ENCODE data around the gene CTNNA1. TPM values are rescaled to one million over a fixed set of nuclear protein-coding genes. Genes with fewer than 3 reads are reported as not detected.
"Not testable (repeated sequence)": the region's sequence is repeated elsewhere in the genome, so short reads cannot be mapped to it uniquely, and the experiment has no call there.

CTNNA1 gene, protein sequence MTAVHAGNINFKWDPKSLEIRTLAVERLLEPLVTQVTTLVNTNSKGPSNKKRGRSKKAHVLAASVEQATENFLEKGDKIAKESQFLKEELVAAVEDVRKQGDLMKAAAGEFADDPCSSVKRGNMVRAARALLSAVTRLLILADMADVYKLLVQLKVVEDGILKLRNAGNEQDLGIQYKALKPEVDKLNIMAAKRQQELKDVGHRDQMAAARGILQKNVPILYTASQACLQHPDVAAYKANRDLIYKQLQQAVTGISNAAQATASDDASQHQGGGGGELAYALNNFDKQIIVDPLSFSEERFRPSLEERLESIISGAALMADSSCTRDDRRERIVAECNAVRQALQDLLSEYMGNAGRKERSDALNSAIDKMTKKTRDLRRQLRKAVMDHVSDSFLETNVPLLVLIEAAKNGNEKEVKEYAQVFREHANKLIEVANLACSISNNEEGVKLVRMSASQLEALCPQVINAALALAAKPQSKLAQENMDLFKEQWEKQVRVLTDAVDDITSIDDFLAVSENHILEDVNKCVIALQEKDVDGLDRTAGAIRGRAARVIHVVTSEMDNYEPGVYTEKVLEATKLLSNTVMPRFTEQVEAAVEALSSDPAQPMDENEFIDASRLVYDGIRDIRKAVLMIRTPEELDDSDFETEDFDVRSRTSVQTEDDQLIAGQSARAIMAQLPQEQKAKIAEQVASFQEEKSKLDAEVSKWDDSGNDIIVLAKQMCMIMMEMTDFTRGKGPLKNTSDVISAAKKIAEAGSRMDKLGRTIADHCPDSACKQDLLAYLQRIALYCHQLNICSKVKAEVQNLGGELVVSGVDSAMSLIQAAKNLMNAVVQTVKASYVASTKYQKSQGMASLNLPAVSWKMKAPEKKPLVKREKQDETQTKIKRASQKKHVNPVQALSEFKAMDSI
- 291 TPM for polyA plus RNA-seq (2013, experiment 1 of 2)
- polyA plus RNA-seq (2013, experiment 2 of 2) = 261 TPM

GRCh38 chr5:138752951-138753793 lies at the start of gene CTNNA1:
TSS of gene CTNNA1 (plus strand) at chr5:138753425. CDS start at chr5:138781925, 28,500 bp downstream.
- Histone ChIP-seq H3K4me1 (ENCODE audit: control insufficient read depth, insufficient read depth, low read length, poor library complexity, severe bottlenecking) (peaks cover 3% of the 10 kb centered on the region), H3K27ac (ENCODE audit: low read depth, low read length, severe bottlenecking) (peak within 1 kb of the TSS; percentile 95), H3K4me3 (ENCODE audit: extremely low read depth, insufficient read depth, low read length, poor library complexity, severe bottlenecking) (peak within 1 kb of the TSS; percentile 84), H3K9me3 (ENCODE audit: control insufficient read depth, low read length) (peaks cover 17% of the 10 kb centered on the region), H3K36me3 (ENCODE audit: control insufficient read depth, insufficient read depth, low read length) (peaks cover 36% of the 10 kb centered on the region)
- WGBS, 2 experiments (ENCODE audit: insufficient coverage in 2 of 2) = 0 to 1% methylated on average over 54 to 55 of the region's 102 CpGs

GRCh38 chr5:138703777-138704176 lies 49.4 kb upstream of the CTNNA1 start:
- H3K36me3 ChIP-seq (ENCODE audit: control insufficient read depth, insufficient read depth, low read length); H3K27ac ChIP-seq (ENCODE audit: low read depth, low read length, severe bottlenecking): not testable (repeated sequence)
- no CpG with 5 or more reads among the region's 3 CpGs for WGBS, 2 experiments (ENCODE audit: insufficient coverage in 2 of 2)

DNA sequence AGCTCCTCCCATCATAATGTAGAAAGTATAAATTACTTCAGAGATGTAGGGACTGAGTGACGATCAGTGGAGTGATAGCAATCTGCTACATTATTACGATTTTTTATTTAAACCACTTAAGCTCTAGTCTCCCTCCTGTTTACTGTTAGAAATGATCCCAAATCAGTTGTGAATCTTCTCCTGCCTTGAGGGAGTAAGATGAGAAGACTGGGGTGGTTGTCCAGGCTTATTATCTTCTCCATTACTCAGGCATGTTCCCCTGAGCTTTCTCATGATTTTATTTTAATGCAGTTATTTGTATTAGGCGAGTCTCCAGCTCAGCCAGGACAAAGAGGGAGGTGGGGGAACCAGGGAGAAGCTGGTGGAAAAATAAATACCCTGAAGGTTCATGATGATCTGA lies 48.2 kb upstream of the CTNNA1 start:
- peaks cover 20% of the 10 kb centered on the region for H3K4me1 ChIP-seq (ENCODE audit: control insufficient read depth, insufficient read depth, low read length, poor library complexity, severe bottlenecking)
- no peak overlapping the region for H3K4me3 ChIP-seq (ENCODE audit: extremely low read depth, insufficient read depth, low read length, poor library complexity, severe bottlenecking)
- H3K36me3 ChIP-seq (ENCODE audit: control insufficient read depth, insufficient read depth, low read length) = no peaks in the 10 kb centered on the region
- WGBS, 2 experiments (ENCODE audit: insufficient coverage in 2 of 2) = no CpG with 5 or more reads among the region's 3 CpGs
- H3K9me3 ChIP-seq (ENCODE audit: control insufficient read depth, low read length) = no peaks in the 10 kb centered on the region
- no peak overlapping the region for H3K27ac ChIP-seq (ENCODE audit: low read depth, low read length, severe bottlenecking)

More at GRCh38 chr5:138703777-138704176, 49.4 kb upstream of the CTNNA1 start:
- H3K4me3 ChIP-seq (ENCODE audit: extremely low read depth, insufficient read depth, low read length, poor library complexity, severe bottlenecking); H3K9me3 ChIP-seq (ENCODE audit: control insufficient read depth, low read length): not testable (repeated sequence)
- peaks cover 19% of the 10 kb centered on the region for H3K4me1 ChIP-seq (ENCODE audit: control insufficient read depth, insufficient read depth, low read length, poor library complexity, severe bottlenecking)

GRCh38 chr5:138705567-138705966 lies 47.7 kb upstream of the CTNNA1 start:
- WGBS, 2 experiments (ENCODE audit: insufficient coverage in 2 of 2) = 100% methylated on average over 1 of the region's 1 CpG

GRCh38 chr5:138706655-138707480 lies 46.4 kb upstream of the CTNNA1 start:
- Histone ChIP-seq H3K36me3 (ENCODE audit: control insufficient read depth, insufficient read depth, low read length) (no peaks in the 10 kb centered on the region), H3K27ac (ENCODE audit: low read depth, low read length, severe bottlenecking) (peak overlapping the region; percentile 58), H3K4me3 (ENCODE audit: extremely low read depth, insufficient read depth, low read length, poor library complexity, severe bottlenecking) (no peak overlapping the region), H3K4me1 (ENCODE audit: control insufficient read depth, insufficient read depth, low read length, poor library complexity, severe bottlenecking) (peaks cover 20% of the 10 kb centered on the region), H3K9me3 (ENCODE audit: control insufficient read depth, low read length) (no peaks in the 10 kb centered on the region)
- 50 to 86% methylated on average over 6 to 9 of the region's 10 CpGs for WGBS, 2 experiments (ENCODE audit: insufficient coverage in 2 of 2)

More at GRCh38 chr5:138705567-138705966, 47.7 kb upstream of the CTNNA1 start:
- no peaks in the 10 kb centered on the region for H3K36me3 ChIP-seq (ENCODE audit: control insufficient read depth, insufficient read depth, low read length)
- H3K4me3 ChIP-seq (ENCODE audit: extremely low read depth, insufficient read depth, low read length, poor library complexity, severe bottlenecking) = no peak overlapping the region
- peaks cover 20% of the 10 kb centered on the region for H3K4me1 ChIP-seq (ENCODE audit: control insufficient read depth, insufficient read depth, low read length, poor library complexity, severe bottlenecking)
- no peaks in the 10 kb centered on the region for H3K9me3 ChIP-seq (ENCODE audit: control insufficient read depth, low read length)
- no peak overlapping the region for H3K27ac ChIP-seq (ENCODE audit: low read depth, low read length, severe bottlenecking)

- Histone ChIP-seq H3K9me3 (ENCODE audit: control insufficient read depth, low read length) (no peaks in the 10 kb centered on the region), H3K4me3 (ENCODE audit: extremely low read depth, insufficient read depth, low read length, poor library complexity, severe bottlenecking) (no peak overlapping the region), H3K36me3 (ENCODE audit: control insufficient read depth, insufficient read depth, low read length) (no peaks in the 10 kb centered on the region), H3K27ac (ENCODE audit: low read depth, low read length, severe bottlenecking) (no peak overlapping the region), H3K4me1 (ENCODE audit: control insufficient read depth, insufficient read depth, low read length, poor library complexity, severe bottlenecking) (peaks cover 20% of the 10 kb centered on the region)
- WGBS, 2 experiments (ENCODE audit: insufficient coverage in 2 of 2) = 100% methylated on average over 1 of the region's 6 CpGs; no CpG with 5 or more reads in 1 of the 2 experiments
Measured at GRCh38 chr5:138708791-138709190, 44.4 kb upstream of the CTNNA1 start.

DNA sequence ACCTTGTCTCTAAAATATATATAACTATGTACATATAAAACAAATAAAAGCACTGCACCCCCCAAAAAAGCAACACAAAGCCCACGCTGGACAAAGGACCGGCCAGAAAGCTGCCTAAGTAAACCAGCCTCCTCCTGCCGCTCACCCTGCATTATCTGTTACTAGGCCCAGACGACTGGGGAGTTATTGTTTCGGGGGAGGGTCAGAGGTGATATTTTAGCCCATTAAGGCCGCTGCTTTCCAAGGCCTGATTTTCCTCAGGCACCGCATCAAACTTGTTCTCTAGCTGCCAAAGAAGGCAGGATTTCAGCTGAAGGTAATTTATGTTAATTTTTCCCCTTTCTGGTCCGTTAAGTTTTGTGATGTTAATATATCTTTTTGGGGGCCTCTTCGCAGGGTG lies 44.0 kb upstream of the CTNNA1 start:
- H3K9me3 ChIP-seq (ENCODE audit: control insufficient read depth, low read length) = no peaks in the 10 kb centered on the region
- no peak overlapping the region for H3K4me3 ChIP-seq (ENCODE audit: extremely low read depth, insufficient read depth, low read length, poor library complexity, severe bottlenecking)
- no peaks in the 10 kb centered on the region for H3K36me3 ChIP-seq (ENCODE audit: control insufficient read depth, insufficient read depth, low read length)
- peaks cover 20% of the 10 kb centered on the region for H3K4me1 ChIP-seq (ENCODE audit: control insufficient read depth, insufficient read depth, low read length, poor library complexity, severe bottlenecking)
- H3K27ac ChIP-seq (ENCODE audit: low read depth, low read length, severe bottlenecking) = no peak overlapping the region
- 55 to 75% methylated on average over 2 to 4 of the region's 9 CpGs for WGBS, 2 experiments (ENCODE audit: insufficient coverage in 2 of 2)

GRCh38 chr5:138711087-138711486 lies 42.1 kb upstream of the CTNNA1 start:
- H3K27ac ChIP-seq (ENCODE audit: low read depth, low read length, severe bottlenecking) = no peak overlapping the region
- H3K36me3 ChIP-seq (ENCODE audit: control insufficient read depth, insufficient read depth, low read length) = no peaks in the 10 kb centered on the region
- 87 to 100% methylated on average over 3 of the region's 6 CpGs for WGBS, 2 experiments (ENCODE audit: insufficient coverage in 2 of 2)
- H3K4me3 ChIP-seq (ENCODE audit: extremely low read depth, insufficient read depth, low read length, poor library complexity, severe bottlenecking) = no peak overlapping the region
- H3K4me1 ChIP-seq (ENCODE audit: control insufficient read depth, insufficient read depth, low read length, poor library complexity, severe bottlenecking) = peaks cover 20% of the 10 kb centered on the region
- H3K9me3 ChIP-seq (ENCODE audit: control insufficient read depth, low read length) = no peaks in the 10 kb centered on the region

GRCh38 chr5:138711811-138712210 lies 41.4 kb upstream of the CTNNA1 start:
- no peaks in the 10 kb centered on the region for H3K9me3 ChIP-seq (ENCODE audit: control insufficient read depth, low read length)
- WGBS, 2 experiments (ENCODE audit: insufficient coverage in 2 of 2) = 100% methylated on average over 2 to 3 of the region's 3 CpGs
- H3K27ac ChIP-seq (ENCODE audit: low read depth, low read length, severe bottlenecking) = no peak overlapping the region
- no peak overlapping the region for H3K4me3 ChIP-seq (ENCODE audit: extremely low read depth, insufficient read depth, low read length, poor library complexity, severe bottlenecking)
- H3K4me1 ChIP-seq (ENCODE audit: control insufficient read depth, insufficient read depth, low read length, poor library complexity, severe bottlenecking) = peaks cover 20% of the 10 kb centered on the region
- no peaks in the 10 kb centered on the region for H3K36me3 ChIP-seq (ENCODE audit: control insufficient read depth, insufficient read depth, low read length)
